Ishikawa (cell line): ENCODE measurements around the gene HOXC11.

Source experiments
- CEBPB ChIP-seq: IDR thresholded peaks from 2 replicates; pipeline ENCODE4 v1.6.1; 2012
- RAD21 ChIP-seq: IDR thresholded peaks from 2 replicates; pipeline ENCODE4 v1.6.1; 2012; ENCODE audit warnings: low read depth

GRCh38 chr12:53984901-53985691 is 12.2 kb downstream of the HOXC11 start, which contains the start of gene HOXC10:
- TF ChIP-seq CEBPB (no peak), RAD21 (peak; percentile 90)
